Adrenal gland (tissue), 12 donors: ENCODE results near the gene TACC2. TPM values are rescaled to one million over a fixed set of nuclear protein-coding genes. Genes with fewer than 3 reads are reported as not detected.
A peak's percentile ranks its signal among the peaks of the same experiment; 100 is the strongest.

ENCODE experiments used
- DNase-seq, 7 donors: peaks; one replicate each; pipeline ENCODE4 v3.0.0-alpha.2; 2019 to 2020
- H3K27ac ChIP-seq, 5 donors: fragments of 200-600 bp; sonication (generic) in 4 of 5; 1 replicate in 3 of 5; 2 replicates in 2 of 5; pipeline versions ENCODE4 v1.5.1 to v1.8.0; 2016 to 2020; ENCODE audit warnings: mild to moderate bottlenecking in 1 of 5
- H3K27me3 ChIP-seq: fragments of 200-600 bp; 2 replicates; pipeline ENCODE4 v1.8.0; 2021
- H3K36me3 ChIP-seq, 2 donors: fragments of 200-600 bp; replicated peaks in 1 of 2; 1 replicate in 1 of 2; 2 replicates in 1 of 2; pipeline versions ENCODE4 v1.5.1 to v1.8.0; 2018 to 2022
- H3K4me1 ChIP-seq, 2 donors: fragments of 200-600 bp; replicated peaks in 1 of 2; 1 replicate in 1 of 2; 2 replicates in 1 of 2; pipeline versions ENCODE4 v1.5.1 to v1.8.0; 2018 to 2021
- H3K4me3 ChIP-seq, 4 donors: fragments of 200-600 bp; sonication (generic) in 3 of 4; one replicate each; pipeline ENCODE4 v1.5.1; 2016 to 2018
- H3K9me3 ChIP-seq, 3 donors: fragments of 200-600 bp; sonication (generic) in 1 of 3; replicated peaks in 1 of 3; 1 replicate in 2 of 3; 2 replicates in 1 of 3; pipeline versions ENCODE4 v1.5.1 to v1.8.0; 2016 to 2021
- CTCF ChIP-seq, 6 experiments: fragments of 450-650 bp in 4 of 6; fragments of 200-600 bp in 2 of 6; sonication (generic) in 1 of 6; IDR thresholded peaks; 1 replicate in 5 of 6; 2 replicates in 1 of 6; pipeline versions ENCODE4 v1.5.1 to v1.8.0; 2016 to 2021; ENCODE audit warnings: antibody characterized with exemption in 6 of 6, mild to moderate bottlenecking in 2 of 6, moderate library complexity in 1 of 6
- POLR2A ChIP-seq, 2 donors: fragments of 450-650 bp; IDR thresholded peaks; one replicate each; pipeline ENCODE4 v1.6.1; 2017; ENCODE audit warnings: antibody characterized with exemption in 2 of 2, mild to moderate bottlenecking in 2 of 2, moderate library complexity in 1 of 2
- WGBS, 4 donors: extraction: QIAGEN DNeasy Blood & Tissue Kit in 2 of 4; methylation state at CpG; one replicate each; pipeline versions ENCODE4 v1.1.5 to v1.1.7; 2013 to 2017; 5-methylcytosine and 5-hydroxymethylcytosine counted together
- intact Hi-C, 2 donors: fragments of 100-400 bp; cut with DNase I; formaldehyde crosslinking; loops; one replicate each; pipeline versions ENCODE4 v1.14.1 to v1.15.0; 2022 to 2023
- polyA plus RNA-seq, 3 donors: library from polyadenylated mRNA; stranded (reverse); fragments of 200-250 nt in 2 of 3; fragments of 350-450 nt in 1 of 3; fragmentation: Illumina TruSeq in 1 of 3; extraction: RNeasy Lipid Tissue Mini Kit (QIAGEN cat#74804) in 1 of 3; gene quantifications; one replicate each; pipeline ENCODE4 v1.2.3, GENCODE V29; 2013 to 2014
- total RNA-seq, 9 donors: library from RNA; depleted of rRNA in 4 of 9; stranded (reverse); fragments of >200 nt in 4 of 9; fragments of 120-200 nt in 1 of 9; fragmentation: NEBNext Ultra II Directional in 1 of 9; extraction: Animal tissue kit (Norgen Biotek cat#: 25700) in 1 of 9; gene quantifications; one replicate each; pipeline versions ENCODE4 v1.1.0 to v1.2.4, GENCODE V29; 2013 to 2023
- donor health status: healthy with polysubstance abuse.
- donor health status: Bipolar disorder and iron deficiency.
- donor health status: DM: yes; HTN: yes; CAD: no.
- donor health status: DM: no; HTN: no; CAD: no.
- donor health status: DM: no; HTN: no; CAD: no.
- donor health status: DM: yes; HTN: yes; CAD: no.

Gene TACC2
- total and polyA plus RNA-seq, 12 donors: 11.3 to 45.7 (median 26.3) TPM

GRCh38 chr10:122288262-122288661, 299.3 kb downstream of the TACC2 start:
- Histone ChIP-seq H3K36me3 (no peaks in the 10 kb centered on the region), H3K4me1 (no peaks in the 10 kb centered on the region), H3K27me3 (no peaks in the 10 kb centered on the region), H3K4me3 (no peak overlapping the region), H3K9me3 (no peaks in the 10 kb centered on the region), H3K27ac (no peak overlapping the region)
- intact Hi-C loops: no loop called here
- TF ChIP-seq CTCF (IDR thresholded peaks at IDR 0.05): no peak
- TF ChIP-seq POLR2A (IDR thresholded peaks at IDR 0.05): no peak
- 70 to 80% (median 79%) methylated on average over 6 of the region's 6 CpGs for whole genome bisulfite sequencing, 4 donors
- DNase-seq: peak in 1 of 7 donors; percentile 17

GRCh38 chr10:122288917-122289316, 300.0 kb downstream of the TACC2 start:
- no peak overlapping the region for H3K27ac ChIP-seq
- H3K36me3 ChIP-seq: no peaks in the 10 kb centered on the region
- no peak overlapping the region for H3K4me3 ChIP-seq
- DNase-seq: peak in 1 of 7 donors; percentile 13
- H3K27me3 ChIP-seq: no peaks in the 10 kb centered on the region
- intact Hi-C loops: no loop called here
- H3K4me1 ChIP-seq: no peaks in the 10 kb centered on the region
- H3K9me3 ChIP-seq: no peaks in the 10 kb centered on the region
- TF ChIP-seq POLR2A (IDR thresholded peaks at IDR 0.05): no peak
- no peak for TF ChIP-seq CTCF (IDR thresholded peaks at IDR 0.05)
- WGBS, 4 donors: 68 to 83% (median 72%) methylated on average over 3 of the region's 3 CpGs

- H3K4me3 ChIP-seq: no peak overlapping the region
- no peaks in the 10 kb centered on the region for H3K4me1 ChIP-seq
- intact Hi-C loops: no loop called here
- H3K36me3 ChIP-seq: no peaks in the 10 kb centered on the region
- TF ChIP-seq POLR2A (IDR thresholded peaks at IDR 0.05) (no peak), CTCF (IDR thresholded peaks at IDR 0.05) (no peak)
- WGBS, 4 donors: 65 to 82% (median 71%) methylated on average over 7 of the region's 7 CpGs
- peak in 1 of 7 donors; percentile 44 for DNase-seq
- no peaks in the 10 kb centered on the region for H3K9me3 ChIP-seq
- no peak overlapping the region for H3K27ac ChIP-seq
- H3K27me3 ChIP-seq: no peaks in the 10 kb centered on the region
These were observed 301.4 kb downstream of the TACC2 start for GRCh38 chr10:122290334-122290733.

- 89 to 95% (median 92%) methylated on average over 11 to 13 of the region's 13 CpGs for WGBS, 4 donors
- no peaks in the 10 kb centered on the region for H3K27me3 ChIP-seq
- H3K4me1 ChIP-seq: no peaks in the 10 kb centered on the region
- H3K27ac ChIP-seq: no peak overlapping the region
- intact Hi-C loops: no loop called here
- H3K9me3 ChIP-seq: no peaks in the 10 kb centered on the region
- H3K36me3 ChIP-seq: no peaks in the 10 kb centered on the region
- DNase-seq: no peak
- H3K4me3 ChIP-seq: no peak overlapping the region
- no peak for TF ChIP-seq CTCF (IDR thresholded peaks at IDR 0.05)
- TF ChIP-seq POLR2A (IDR thresholded peaks at IDR 0.05): no peak
These were observed 302.0 kb downstream of the TACC2 start for GRCh38 chr10:122290833-122291532.
